Omental fat pad (tissue), 4 donors: ENCODE measurements around the gene ADGRL3. TPM values are rescaled to one million over a fixed set of nuclear protein-coding genes. Genes with fewer than 3 reads are reported as not detected.

Experiments used
- ATAC-seq: fragments of 150-250 bp; one replicate; pipeline ENCODE4 v1.9.1; 2016; ENCODE audit warnings: mild to moderate bottlenecking, moderate library complexity; ENCODE audit not compliant: low FRiP score
- DNase-seq: peaks from one replicate; pipeline ENCODE4 v3.0.0-alpha.2; 2019; ENCODE audit warnings: low spot score
- CTCF ChIP-seq, 3 donors: fragments of 450-650 bp; IDR thresholded peaks; one replicate each; pipeline ENCODE4 v1.5.1; 2016 to 2017; ENCODE audit warnings: antibody characterized with exemption in 3 of 3, mild to moderate bottlenecking in 3 of 3, moderate library complexity in 2 of 3
- total RNA-seq, 4 donors: library from RNA; depleted of rRNA; stranded (reverse); fragments of >200 nt; gene quantifications; one replicate each; pipeline ENCODE4 v1.1.0, GENCODE V29; 2016

Gene ADGRL3
- total RNA-seq, 4 donors from 2014 or later: 2.5 to 16.4 (median 4.6) TPM

- DNase-seq (no peak), ATAC-seq (no peak)
- TF ChIP-seq CTCF (IDR thresholded peaks at IDR 0.05): no peak
These were observed 39.1 kb downstream of the ADGRL3 start for GRCh38 chr4:61239250-61239649.

DNA sequence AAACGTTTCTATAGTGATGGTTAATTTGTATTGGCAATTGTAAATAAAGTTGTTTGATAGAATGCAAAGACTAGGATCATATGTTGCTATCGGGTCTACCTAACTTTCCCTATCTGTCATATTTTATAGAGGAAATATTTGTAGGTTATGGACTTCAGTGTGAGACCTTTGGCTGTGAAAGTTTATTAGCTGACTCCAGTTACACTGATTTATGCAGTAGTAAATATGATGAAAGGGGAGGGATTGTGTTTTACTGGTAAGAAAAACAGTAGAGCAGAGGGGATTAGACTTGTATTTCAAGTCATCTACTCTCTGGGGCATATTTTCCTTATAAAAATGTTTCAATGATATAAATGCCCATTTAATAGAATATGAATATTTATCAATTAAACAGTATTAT, 43.8 kb downstream of the ADGRL3 start:
- DNase-seq (no peak), ATAC-seq (no peak)
- TF ChIP-seq CTCF (IDR thresholded peaks at IDR 0.05): no peak

GRCh38 chr4:61245069-61245714, 45.1 kb downstream of the ADGRL3 start:
- DNase-seq: no peak
- no peak for TF ChIP-seq CTCF (IDR thresholded peaks at IDR 0.05)
- ATAC-seq: no peak

- ATAC-seq: no peak
These were observed 45.9 kb downstream of the ADGRL3 start for GRCh38 chr4:61246034-61246433.

GRCh38 chr4:61248705-61249104, 48.6 kb downstream of the ADGRL3 start:
- DNase-seq (no peak), ATAC-seq (no peak)
- no peak for TF ChIP-seq CTCF (IDR thresholded peaks at IDR 0.05)

More at GRCh38 chr4:61246034-61246433, 45.9 kb downstream of the ADGRL3 start:
- no peak for TF ChIP-seq CTCF (IDR thresholded peaks at IDR 0.05)
- DNase-seq: no peak

DNA sequence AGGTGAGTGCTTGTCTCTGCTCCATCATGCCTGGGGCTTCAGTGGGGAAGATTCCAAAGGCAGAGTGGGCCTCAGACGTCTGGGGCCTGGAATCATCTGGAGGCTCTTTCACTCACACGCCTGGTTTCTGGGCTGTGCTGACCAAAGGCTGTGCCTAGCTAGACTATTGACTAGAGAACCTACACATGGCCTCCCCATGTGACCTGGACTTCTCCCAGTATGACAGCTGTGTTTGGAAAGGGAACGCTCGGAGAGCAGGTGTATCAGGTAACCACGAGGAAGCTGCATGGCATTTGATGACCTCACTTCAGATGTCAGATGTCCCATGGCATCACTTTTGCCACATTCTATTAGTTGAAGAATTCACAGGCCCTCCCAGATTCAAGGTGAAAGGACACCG, 51.0 kb downstream of the ADGRL3 start:
- TF ChIP-seq CTCF (IDR thresholded peaks at IDR 0.05): no peak
- no peak for DNase-seq
- no peak for ATAC-seq

DNA sequence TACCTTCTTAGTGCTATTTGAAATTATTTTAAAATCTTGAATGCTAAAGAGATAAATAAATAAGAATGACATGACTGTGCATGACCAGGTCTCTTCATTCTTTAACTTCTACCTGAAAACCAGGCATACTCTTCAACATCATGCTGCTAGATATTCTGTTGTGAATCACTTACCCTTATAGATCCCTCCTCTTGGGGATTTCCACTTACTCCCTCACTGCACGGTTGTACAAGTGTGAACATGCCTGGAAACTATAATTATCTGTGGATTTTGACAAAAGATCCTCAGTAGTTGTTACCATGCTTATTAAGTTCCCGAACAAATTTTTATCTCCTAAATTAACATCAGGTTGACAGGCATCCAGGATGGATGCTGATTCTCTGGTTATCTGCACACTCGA, 54.3 kb downstream of the ADGRL3 start:
- TF ChIP-seq CTCF (IDR thresholded peaks at IDR 0.05): no peak
- DNase-seq: no peak
- ATAC-seq: no peak
